NCI-H146 treated with DMSO at 0.1 percent for 48 hours (cell line): ENCODE data around the gene TNC.

ENCODE experiments used
- DNase-seq: peaks from one replicate; lab custom pipeline; 2025; ENCODE audit not compliant: unreplicated experiment; lab: John Stamatoyannopoulos, UW

Gene TNC

DNA sequence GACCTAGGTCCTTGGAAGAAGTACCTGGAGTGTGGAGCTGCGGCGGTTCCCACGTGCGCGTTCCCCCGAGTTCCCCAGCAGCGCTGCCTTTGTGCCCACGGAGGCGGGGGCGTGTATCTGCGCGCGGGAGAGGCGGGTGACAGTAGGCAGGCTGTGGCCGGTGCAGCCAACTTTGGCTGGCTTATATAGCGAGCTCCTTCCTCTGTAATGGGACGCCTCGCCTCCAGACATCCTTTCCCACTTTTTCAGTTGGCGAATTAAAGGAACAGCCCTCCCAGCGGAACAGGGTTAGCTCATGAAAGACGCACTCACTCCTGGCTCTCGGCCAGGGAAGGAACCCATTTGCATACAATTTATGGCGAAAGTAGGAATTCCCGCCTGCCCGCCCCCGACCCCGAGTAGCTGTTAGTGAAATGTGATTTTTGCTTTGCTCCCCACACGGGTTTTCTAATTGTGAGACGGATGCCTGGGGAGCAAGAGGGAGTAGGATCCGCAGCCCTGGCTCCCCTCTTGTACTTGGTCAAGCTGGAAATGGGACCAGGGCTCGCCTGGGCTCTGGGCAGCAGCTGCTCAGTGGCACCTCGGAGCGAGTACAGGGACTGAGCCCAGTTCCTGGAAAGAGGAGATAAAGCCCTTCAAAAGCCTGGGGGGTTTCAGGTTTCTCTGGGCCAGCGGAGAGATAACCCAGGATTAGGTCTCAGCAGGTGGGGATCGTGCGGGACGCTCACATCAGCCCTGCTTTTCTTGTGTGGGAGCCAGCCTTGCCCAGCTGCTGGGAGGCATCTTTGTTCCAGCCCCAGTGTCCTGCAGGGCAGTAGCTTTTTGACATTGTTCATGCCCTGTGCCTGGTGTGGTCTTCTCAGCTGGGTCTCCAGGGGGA is at the start of gene TNC:
TNC (minus strand) TSS at position 159 of the 880 bp plus-strand sequence. CDS start 27,139 bp downstream, outside the sequence.
- DNase-seq = peak; percentile 63

DNA sequence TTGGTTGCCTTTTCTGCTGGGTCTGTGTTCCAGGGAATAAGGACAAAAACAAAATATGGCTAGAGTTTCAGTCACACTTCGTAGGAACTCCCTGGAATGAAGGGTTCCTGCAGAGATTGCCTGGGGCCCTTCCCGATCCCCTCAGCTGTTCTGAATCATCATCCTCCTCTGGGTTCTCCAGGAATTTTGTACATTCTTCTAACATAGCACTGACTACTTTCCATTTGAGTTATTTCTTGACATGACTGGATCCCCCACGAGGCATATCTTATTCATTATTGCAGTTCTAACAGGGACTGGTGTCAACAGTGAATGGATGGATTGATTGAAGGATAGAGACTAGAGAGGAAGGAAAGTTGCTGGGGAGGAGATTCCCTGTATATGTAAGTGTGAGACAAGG is 49.2 kb upstream of the TNC start:
- DNase-seq = no peak

DNA sequence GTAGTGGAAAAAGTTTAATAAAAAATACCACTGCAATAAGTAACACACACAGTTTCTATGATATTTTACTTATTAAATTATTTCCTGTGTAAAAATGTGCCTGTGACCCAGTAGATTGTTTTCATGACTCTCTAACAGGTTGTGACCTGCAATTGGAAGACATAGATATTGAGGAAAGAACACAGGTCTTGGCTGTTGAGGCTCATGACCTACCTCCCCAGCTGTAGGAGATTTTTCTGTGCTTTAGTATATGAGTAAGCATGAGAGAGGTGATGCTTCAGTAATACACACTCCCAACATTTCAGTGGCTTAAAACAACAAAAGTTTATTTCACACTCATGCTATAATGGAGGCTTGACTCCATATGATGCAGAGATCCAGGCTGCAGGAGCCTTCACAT is 47.3 kb upstream of the TNC start:
- DNase-seq = no peak

DNA sequence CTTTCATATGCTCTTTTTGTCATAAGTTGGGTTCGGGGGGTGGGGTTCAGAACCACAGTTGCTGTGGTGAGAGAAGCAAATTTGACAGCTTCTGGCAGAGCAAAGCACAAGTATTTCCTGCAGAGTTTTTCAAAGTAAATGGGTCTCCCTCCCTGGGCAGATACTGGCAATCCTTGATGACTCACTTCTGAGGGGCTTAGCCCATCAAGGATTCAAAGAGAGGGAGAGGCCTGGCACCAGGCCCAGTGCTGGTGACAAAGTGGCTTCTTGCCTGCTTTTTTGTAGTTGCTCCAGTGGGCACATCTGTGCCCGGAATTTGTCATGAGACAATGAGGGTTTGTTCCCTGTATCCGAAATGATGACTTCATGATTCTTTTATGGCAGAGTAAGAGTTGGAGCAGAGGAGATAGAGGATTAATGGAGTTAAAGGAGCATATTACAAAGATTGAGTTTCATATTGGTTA is 46.6 kb upstream of the TNC start:
- DNase-seq = no peak

DNA sequence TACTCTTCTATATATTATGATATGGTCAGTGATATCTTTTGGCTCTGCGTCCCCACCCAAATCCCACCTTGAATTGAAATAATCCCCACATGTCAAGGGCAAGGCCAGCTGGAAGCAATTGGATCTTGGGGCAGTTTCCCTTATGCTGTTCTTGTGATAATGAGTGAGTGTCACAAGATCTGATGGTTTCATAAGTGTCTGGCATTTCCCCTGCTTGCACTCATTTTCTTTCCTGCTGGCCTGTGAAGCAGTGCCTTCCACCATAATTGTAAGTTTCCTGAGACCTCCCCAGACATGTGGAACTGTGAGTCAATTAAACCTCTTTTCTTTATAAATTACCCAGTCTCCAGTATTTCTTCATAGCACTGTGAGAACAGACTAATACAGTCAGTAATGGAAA is 45.0 kb upstream of the TNC start:
- no peak for DNase-seq

GRCh38 chr9:115161446-115161845 is 43.5 kb upstream of the TNC start:
- no peak for DNase-seq

DNA sequence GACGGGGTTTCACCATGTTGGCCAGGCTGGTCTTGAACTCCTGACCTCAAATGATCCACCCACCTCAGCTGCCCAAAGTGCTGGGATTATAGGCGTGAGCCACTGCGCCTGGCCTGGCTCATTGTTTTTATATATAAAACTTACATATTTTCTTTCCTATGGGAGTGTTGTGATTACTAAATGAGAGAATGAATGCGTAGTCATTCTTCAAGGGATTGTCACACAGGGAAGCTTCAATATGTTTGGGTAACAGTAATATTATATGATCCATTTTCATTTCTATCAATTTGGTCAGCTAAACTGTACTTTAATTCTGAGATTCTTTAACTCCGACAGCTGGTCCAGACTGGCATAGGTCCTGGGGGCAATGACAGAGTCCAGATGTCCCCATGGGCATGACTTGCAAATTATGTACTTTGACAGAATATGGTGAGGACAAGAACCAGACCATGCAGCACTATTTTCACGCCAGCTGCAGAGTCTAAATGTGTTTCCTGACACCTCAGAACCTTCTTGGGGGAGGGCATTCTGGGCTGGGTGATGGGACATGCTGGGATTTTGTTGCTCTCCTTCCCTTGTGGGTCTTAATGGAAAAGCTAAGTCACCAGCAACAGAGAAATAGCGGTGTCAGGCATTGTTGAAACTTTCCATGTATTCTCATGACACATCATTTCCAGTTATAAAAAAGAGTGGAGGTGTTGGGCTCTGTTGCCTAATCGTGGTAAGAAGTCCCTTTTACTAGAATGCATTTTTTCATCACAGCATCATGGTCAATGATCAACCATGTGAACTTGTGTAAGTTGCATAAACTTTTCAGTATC is 40.9 kb upstream of the TNC start:
- DNase-seq = no peak

- no peak for DNase-seq
Measured at GRCh38 chr9:115157245-115157674, 39.3 kb upstream of the TNC start.

- no peak for DNase-seq
Measured at GRCh38 chr9:115155037-115155436, 37.1 kb upstream of the TNC start.

DNA sequence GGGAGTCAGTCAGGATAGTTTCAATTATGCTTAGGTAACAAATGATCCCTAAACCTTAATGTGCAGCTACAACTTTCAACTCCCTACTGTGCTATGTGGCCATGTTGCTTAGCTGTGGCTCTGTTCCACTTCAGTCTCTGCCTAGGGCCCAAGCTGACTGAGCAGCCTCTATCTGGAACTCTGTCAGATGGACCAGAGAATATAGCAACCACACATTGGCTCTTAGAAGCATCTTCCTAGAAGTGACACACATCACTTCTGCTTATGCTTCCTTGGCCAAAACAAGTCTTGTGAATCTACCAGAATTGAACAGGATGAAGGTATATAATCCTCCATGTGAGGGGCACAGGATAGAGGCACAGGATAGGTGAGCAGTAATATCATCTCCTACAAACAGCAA is 36.7 kb upstream of the TNC start:
- DNase-seq = no peak

DNA sequence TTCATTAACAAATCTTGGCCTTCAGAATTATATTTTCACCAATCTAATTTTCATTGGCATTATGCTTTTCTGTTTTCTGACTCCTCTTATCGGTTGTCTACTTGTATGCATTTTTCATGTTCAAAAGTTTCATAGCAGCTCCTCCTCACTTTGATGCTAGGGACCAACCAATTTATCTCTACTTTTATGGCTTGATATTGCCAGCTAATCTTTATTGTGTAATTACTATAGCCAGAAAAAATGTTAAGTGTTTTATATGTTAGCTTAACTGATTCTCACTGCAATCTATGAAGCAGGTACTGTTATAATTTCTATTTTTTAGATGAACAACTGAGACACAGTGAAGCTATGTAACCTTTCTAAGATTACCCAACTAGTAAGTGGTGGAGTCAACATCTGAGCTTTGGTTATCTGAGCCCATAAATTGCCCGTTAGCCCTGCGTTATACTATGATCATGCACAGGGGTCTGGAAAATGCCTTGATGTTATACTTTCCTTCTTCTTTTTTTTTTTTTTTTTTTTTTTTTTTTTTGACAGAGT is 34.4 kb upstream of the TNC start:
- DNase-seq = no peak

DNA sequence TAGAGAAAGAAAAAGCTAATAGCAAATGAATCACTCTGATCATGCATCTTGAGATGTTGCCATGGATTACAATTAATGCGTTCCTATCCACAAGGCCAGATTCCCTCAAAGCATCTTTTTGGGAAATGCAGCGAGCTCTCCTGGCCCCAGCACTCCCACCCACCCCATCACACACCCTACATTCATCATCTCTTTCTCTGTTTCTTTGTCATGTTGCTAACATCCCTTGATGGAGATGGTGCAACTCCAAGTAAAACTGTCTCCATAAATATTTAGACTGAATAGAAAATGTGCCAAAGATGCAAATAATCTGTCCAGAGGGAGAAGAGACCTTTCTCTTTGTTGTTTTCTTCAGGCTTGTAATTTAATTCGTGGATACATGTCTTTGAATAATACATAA is 30.8 kb upstream of the TNC start:
- no peak for DNase-seq

GRCh38 chr9:115146581-115147021 is 28.6 kb upstream of the TNC start:
- DNase-seq = no peak

DNA sequence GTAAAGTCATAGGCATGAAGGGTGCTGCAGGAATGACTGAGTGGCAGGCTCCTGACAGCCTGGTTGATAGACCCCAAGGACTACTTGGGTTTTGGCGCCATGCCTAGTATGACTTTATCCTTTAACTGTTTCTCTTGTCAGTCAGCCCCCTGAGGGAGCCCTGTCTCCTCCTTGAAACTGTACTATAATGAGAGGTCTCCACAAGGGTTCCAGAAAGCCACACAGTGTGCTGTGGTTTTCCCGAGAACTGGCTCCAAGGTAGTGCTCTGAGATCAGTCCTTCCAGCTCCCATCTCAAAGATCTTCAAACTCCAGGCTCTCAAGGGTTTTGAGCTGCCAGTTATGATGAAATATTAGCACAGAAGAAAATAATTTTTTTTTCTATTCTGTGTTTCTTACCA is 26.7 kb upstream of the TNC start:
- no peak for DNase-seq

- no peak for DNase-seq
Measured at GRCh38 chr9:115143689-115144088, 25.7 kb upstream of the TNC start.

DNA sequence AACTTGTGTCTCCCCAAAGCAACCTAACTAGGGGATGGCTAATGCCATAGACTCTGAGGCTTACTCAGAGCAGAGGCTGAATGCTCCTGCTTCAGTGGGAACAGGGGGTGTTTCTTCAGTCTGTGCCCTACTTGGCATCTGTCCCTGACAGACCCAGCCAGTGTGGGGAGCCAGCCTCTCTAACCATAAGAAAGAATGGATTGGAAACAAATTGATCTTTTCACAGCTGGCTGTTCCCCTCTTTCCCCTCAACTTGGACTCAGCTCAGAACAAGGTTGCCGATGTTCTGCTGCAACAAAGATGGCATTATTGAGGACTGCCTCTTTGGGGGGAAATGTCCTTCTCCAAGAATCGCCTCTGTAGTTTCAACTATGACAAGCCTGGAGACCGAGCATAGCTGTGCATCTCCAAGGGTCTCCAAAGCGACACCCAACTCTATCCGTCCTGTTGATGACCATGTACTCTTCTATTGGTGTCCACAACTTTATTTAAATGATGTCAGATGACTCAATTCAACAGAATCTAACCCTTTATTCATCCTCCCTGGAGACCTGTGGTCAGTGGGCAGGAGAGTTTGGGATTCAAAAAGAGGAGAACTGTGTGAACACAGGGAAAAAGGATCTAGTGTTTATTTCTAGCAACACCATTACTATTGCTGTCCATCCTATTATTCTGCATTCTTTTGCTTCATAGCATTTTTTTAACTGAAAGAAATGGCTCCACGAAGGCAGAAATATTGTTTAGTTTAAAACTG is 24.7 kb upstream of the TNC start:
- no peak for DNase-seq

GRCh38 chr9:115142090-115142489 is 24.1 kb upstream of the TNC start:
- no peak for DNase-seq

DNA sequence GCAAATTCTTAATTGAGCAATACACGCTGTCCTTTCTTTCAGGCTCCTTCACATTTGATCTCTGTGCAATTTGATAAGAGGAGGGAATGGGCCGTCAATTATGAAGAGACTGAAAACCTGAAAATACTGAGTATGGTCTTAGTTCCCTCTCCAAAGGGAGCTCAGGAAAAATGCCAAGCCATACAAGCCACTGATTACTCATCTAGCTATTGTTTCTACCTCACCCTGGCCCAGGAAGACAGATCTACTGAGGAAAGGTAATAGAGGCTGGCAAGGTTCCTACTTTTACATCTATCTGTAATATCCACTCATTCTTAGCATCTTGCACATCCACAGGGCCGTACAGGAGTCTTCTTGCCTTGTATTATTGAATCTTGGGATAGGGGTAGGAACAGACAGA is 23.7 kb upstream of the TNC start:
- no peak for DNase-seq

- no peak for DNase-seq
Measured at GRCh38 chr9:115138151-115138550, 20.2 kb upstream of the TNC start.

DNA sequence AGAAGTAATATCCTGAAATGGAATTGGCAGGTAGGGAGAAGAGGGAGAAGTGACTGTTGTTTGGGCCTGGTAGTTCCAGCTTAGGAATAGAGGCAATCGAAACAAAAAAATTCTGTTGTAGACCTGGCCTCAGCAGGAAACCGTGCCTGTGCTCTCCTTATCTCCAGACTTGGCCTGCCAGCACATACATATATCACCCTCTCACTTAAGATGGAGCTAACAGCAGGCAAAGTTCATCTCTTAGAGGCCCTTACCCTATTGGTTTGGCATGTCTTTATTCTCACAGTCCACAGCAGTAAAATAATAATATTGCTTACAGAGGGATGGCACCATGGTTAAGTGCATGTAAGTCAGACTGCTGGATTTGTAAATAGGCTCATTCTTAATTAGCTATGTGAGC is 19.6 kb upstream of the TNC start:
- DNase-seq = no peak
